H9 (cell line): ENCODE results near the gene OTUD3. TPM values are rescaled to one million over a fixed set of nuclear protein-coding genes. Genes with fewer than 3 reads are reported as not detected.

Experiments
- DNase-seq: peaks from one replicate; pipeline ENCODE4 v3.0.0-alpha.2; 2017
- H2AFZ ChIP-seq: one replicate; pipeline ENCODE4 v1.6.1; 2013; ENCODE audit warnings: mild to moderate bottlenecking, low read length, control low read depth, moderate library complexity
- H2AK5ac ChIP-seq: 2 replicates; pipeline ENCODE4 v1.6.1; 2013; ENCODE audit warnings: low read length, control low read depth, mixed read lengths; ENCODE audit not compliant: insufficient read length
- H2BK120ac ChIP-seq: one replicate; pipeline ENCODE4 v1.6.1; 2013; ENCODE audit warnings: low read depth, mild to moderate bottlenecking, low read length, control low read depth, inconsistent platforms; ENCODE audit not compliant: poor library complexity, severe bottlenecking
- H2BK12ac ChIP-seq: 2 replicates; pipeline ENCODE4 v1.6.1; 2013; ENCODE audit warnings: low read length, control low read depth, mixed read lengths, low read depth; ENCODE audit not compliant: insufficient read length
- H2BK15ac ChIP-seq: 2 replicates; pipeline ENCODE4 v1.6.1; 2013; ENCODE audit warnings: low read depth, low read length, control low read depth
- H2BK20ac ChIP-seq: one replicate; pipeline ENCODE4 v1.6.1; 2013; ENCODE audit warnings: low read depth, mild to moderate bottlenecking, low read length, control low read depth, inconsistent platforms; ENCODE audit not compliant: poor library complexity, severe bottlenecking
- H2BK5ac ChIP-seq: 2 replicates; pipeline ENCODE4 v1.6.1; 2013; ENCODE audit warnings: low read length, control low read depth, mixed read lengths; ENCODE audit not compliant: insufficient read length
- H3K14ac ChIP-seq: 2 replicates; pipeline ENCODE4 v1.6.1; 2013; ENCODE audit warnings: low read length, control low read depth; ENCODE audit not compliant: insufficient read depth
- H3K18ac ChIP-seq: 2 replicates; pipeline ENCODE4 v1.6.1; 2013; ENCODE audit warnings: low read depth, mild to moderate bottlenecking, mixed read lengths, low read length, control low read depth; ENCODE audit not compliant: insufficient read length
- H3K23ac ChIP-seq: 2 replicates; pipeline ENCODE4 v1.6.1; 2013; ENCODE audit warnings: low read length, control low read depth, mixed read lengths, low read depth; ENCODE audit not compliant: insufficient read length
- H3K23me2 ChIP-seq: 2 replicates; pipeline ENCODE4 v1.6.1; 2013; ENCODE audit warnings: low read depth, mild to moderate bottlenecking, mixed read lengths, low read length, control low read depth; ENCODE audit not compliant: insufficient read length, poor library complexity, severe bottlenecking
- H3K27ac ChIP-seq: 2 replicates; pipeline ENCODE4 v1.5.1; 2013; ENCODE audit warnings: low read length, control low read depth, mixed read lengths, low read depth; ENCODE audit not compliant: insufficient read length
- H3K27me3 ChIP-seq: 2 replicates; pipeline ENCODE4 v1.6.1; 2013; ENCODE audit warnings: low read length, control low read depth, inconsistent platforms; ENCODE audit not compliant: insufficient read depth
- H3K4ac ChIP-seq: 2 replicates; pipeline ENCODE4 v1.6.1; 2013; ENCODE audit warnings: low read depth, mild to moderate bottlenecking, control low read depth, inconsistent platforms, low read length, moderate library complexity
- H3K4me1 ChIP-seq: 2 replicates; pipeline ENCODE4 v1.6.1; 2013; ENCODE audit warnings: low read length, control low read depth, inconsistent platforms; ENCODE audit not compliant: insufficient read depth
- H3K4me2 ChIP-seq: 2 replicates; pipeline ENCODE4 v1.6.1; 2013; ENCODE audit warnings: low read length, control low read depth, mixed read lengths; ENCODE audit not compliant: insufficient read length, insufficient read depth
- H3K56ac ChIP-seq: 2 replicates; pipeline ENCODE4 v1.6.1; 2013; ENCODE audit warnings: low read depth, mild to moderate bottlenecking, mixed read lengths, low read length, control low read depth; ENCODE audit not compliant: insufficient read length
- H3K79me1 ChIP-seq: 2 replicates; pipeline ENCODE4 v1.6.1; 2013; ENCODE audit warnings: low read depth, mild to moderate bottlenecking, moderate library complexity, low read length, control low read depth, inconsistent platforms; ENCODE audit not compliant: insufficient read depth, poor library complexity, severe bottlenecking
- H3K79me2 ChIP-seq: 2 replicates; pipeline ENCODE4 v1.6.1; 2013; ENCODE audit warnings: low read length, control low read depth, inconsistent platforms; ENCODE audit not compliant: insufficient read depth
- H3K9ac ChIP-seq: 2 replicates; pipeline ENCODE4 v1.6.1; 2013; ENCODE audit warnings: low read length, control low read depth, mixed read lengths; ENCODE audit not compliant: insufficient read length; ENCODE audit errors: extremely low read depth
- H3K9me3 ChIP-seq: one replicate; pipeline ENCODE4 v1.6.1; 2013; ENCODE audit warnings: low read depth, low read length, inconsistent platforms; ENCODE audit not compliant: control insufficient read depth
- H3T11ph ChIP-seq: one replicate; pipeline ENCODE4 v1.6.1; 2013; ENCODE audit warnings: mild to moderate bottlenecking, low read length, control low read depth, inconsistent platforms
- H4K20me1 ChIP-seq: one replicate; pipeline ENCODE4 v1.6.1; 2013; ENCODE audit not compliant: control insufficient read depth, insufficient read length, insufficient read depth
- H4K5ac ChIP-seq: 2 replicates; pipeline ENCODE4 v1.6.1; 2013; ENCODE audit warnings: low read depth, mild to moderate bottlenecking, mixed read lengths, low read length, control low read depth; ENCODE audit not compliant: insufficient read length
- H4K8ac ChIP-seq: replicated peaks from 2 replicates; pipeline ENCODE4 v1.6.1; 2013; ENCODE audit warnings: low read length, control low read depth, mixed read lengths, low read depth; ENCODE audit not compliant: insufficient read length
- H4K91ac ChIP-seq: 2 replicates; pipeline ENCODE4 v1.6.1; 2013; ENCODE audit warnings: low read depth, mild to moderate bottlenecking, moderate library complexity, mixed read lengths, low read length, control low read depth; ENCODE audit not compliant: insufficient read length
- H3K27ac Mint-ChIP-seq, 3 experiments: 2 replicates in 2 of 3; 3 replicates in 1 of 3; pipeline ENCODE4 v1.8.0; 2020 to 2021; ENCODE audit warnings: mixed read lengths in 3 of 3, mild to moderate bottlenecking in 1 of 3, moderate library complexity in 1 of 3
- H3K27me3 Mint-ChIP-seq: 2 replicates; pipeline ENCODE4 v1.8.0; 2021; ENCODE audit warnings: low read depth, mild to moderate bottlenecking, moderate library complexity, mixed read lengths
- H3K36me3 Mint-ChIP-seq, 3 experiments: 2 replicates in 2 of 3; 3 replicates in 1 of 3; pipeline ENCODE4 v1.8.0; 2020 to 2021; ENCODE audit warnings: low read depth in 3 of 3, mixed read lengths in 3 of 3; ENCODE audit not compliant: insufficient read depth in 1 of 3
- H3K4me1 Mint-ChIP-seq, 2 experiments: 2 replicates each; pipeline ENCODE4 v1.8.0; 2020; ENCODE audit warnings: mixed read lengths in 2 of 2
- H3K4me3 Mint-ChIP-seq, 2 experiments: 2 replicates in 1 of 2; 3 replicates in 1 of 2; pipeline ENCODE4 v1.8.0; 2020 to 2021; ENCODE audit warnings: mild to moderate bottlenecking in 2 of 2, mixed read lengths in 2 of 2, moderate library complexity in 1 of 2
- H3K9me3 Mint-ChIP-seq, 2 experiments: 2 replicates in 1 of 2; 3 replicates in 1 of 2; pipeline ENCODE4 v1.8.0; 2020; ENCODE audit warnings: mild to moderate bottlenecking in 2 of 2, mixed read lengths in 2 of 2, moderate library complexity in 1 of 2
- CTCF ChIP-seq: fragments of 200-600 bp; sonication (generic); conservative IDR thresholded peaks from 3 replicates; pipeline ENCODE4 v1.8.0; 2021; ENCODE audit warnings: antibody characterized with exemption, mild to moderate bottlenecking
- WGBS: extraction: QIAGEN DNeasy Blood & Tissue Kit; methylation state at CpG from one replicate; pipeline ENCODE4 v1.1.7; 2013; ENCODE audit warnings: missing lambda C conversion rate, low lambda C conversion rate, mixed read lengths; ENCODE audit not compliant: insufficient read length; ENCODE audit errors: extremely low coverage; 5-methylcytosine and 5-hydroxymethylcytosine counted together
- total RNA-seq: library from RNA; stranded (reverse); gene quantifications from 2 replicates; pipeline ENCODE4 v1.2.1, GENCODE V29; 2021

Gene OTUD3
- total RNA-seq, 1 experiment from 2014 or later: 12.0 TPM

GRCh38 chr1:19885821-19886220, 3.6 kb downstream of the OTUD3 start:
- Histone ChIP-seq H4K5ac (no peak overlapping the region), H4K91ac (no peak overlapping the region), H4K8ac (no peak overlapping the region), H3K23ac (no peak overlapping the region), H3K9me3 (no peaks in the 10 kb centered on the region), H3K9ac (no peak overlapping the region), H2BK120ac (no peak overlapping the region), H3K18ac (no peak overlapping the region), H2BK15ac (no peak overlapping the region), H4K20me1 (peaks cover 2% of the 10 kb centered on the region), H2AK5ac (no peak overlapping the region), H3K4me1 (peaks cover 2% of the 10 kb centered on the region; the same call in 1 of the 2 replicates), H3K56ac (no peak overlapping the region), H2BK20ac (no peak overlapping the region), H3K79me1 (peaks cover 4% of the 10 kb centered on the region), H3K27me3 (no peaks in the 10 kb centered on the region), H2AFZ (no peak overlapping the region), H3K27ac (no peak overlapping the region), H2BK12ac (no peak overlapping the region), H3K23me2 (peaks cover 7% of the 10 kb centered on the region), H3T11ph (no peak overlapping the region), H2BK5ac (no peak overlapping the region), H3K4ac (no peak overlapping the region), H3K4me2 (no peak overlapping the region), H3K14ac (no peak overlapping the region), H3K79me2 (peaks cover 29% of the 10 kb centered on the region; the same call in 1 of the 2 replicates)
- no CpG with 5 or more reads among the region's 2 CpGs for WGBS
- no peaks in the 10 kb centered on the region; the same call in 1 of the 2 replicates for H3K27me3 Mint-ChIP-seq
- no peak for DNase-seq
- H3K9me3 Mint-ChIP-seq: peaks cover 0 to 4% of the 10 kb centered on the region in 2 experiments; a peak in 2 of 5 replicates
- TF ChIP-seq CTCF: no peak
- H3K36me3 Mint-ChIP-seq: peaks cover 4 to 12% (median 5%) of the 10 kb centered on the region in 3 experiments; a peak in 6 of 7 replicates
- H3K4me1 Mint-ChIP-seq: peaks cover 16 to 18% of the 10 kb centered on the region in 2 experiments
- H3K4me3 Mint-ChIP-seq: no peak overlapping the region
- H3K27ac Mint-ChIP-seq: no peak overlapping the region
